Neuronal stem cell (in vitro differentiated cells): ENCODE results near the gene LITAF.

Experiments used
- DNase-seq: peaks from one replicate; pipeline ENCODE4 v3.0.0-alpha.2; 2013; ENCODE audit warnings: low spot score
- H2AFZ ChIP-seq: one replicate; pipeline ENCODE4 v1.6.1; 2013; ENCODE audit warnings: mild to moderate bottlenecking, low read length, inconsistent platforms
- H2AK5ac ChIP-seq: 2 replicates; pipeline ENCODE4 v1.6.1; 2013; ENCODE audit warnings: low read depth, mild to moderate bottlenecking, inconsistent platforms, low read length, moderate library complexity, mixed read lengths
- H2BK120ac ChIP-seq: 2 replicates; pipeline ENCODE4 v1.6.1; 2013; ENCODE audit warnings: low read depth, mild to moderate bottlenecking, inconsistent platforms, low read length, moderate library complexity, mixed read lengths
- H2BK12ac ChIP-seq: one replicate; pipeline ENCODE4 v1.6.1; 2013; ENCODE audit warnings: low read length, inconsistent platforms
- H2BK15ac ChIP-seq: 2 replicates; pipeline ENCODE4 v1.6.1; 2013; ENCODE audit warnings: mild to moderate bottlenecking, low read length, inconsistent platforms, mixed read lengths
- H2BK5ac ChIP-seq: one replicate; pipeline ENCODE4 v1.6.1; 2013; ENCODE audit warnings: inconsistent platforms, mild to moderate bottlenecking, low read length, moderate library complexity
- H3K14ac ChIP-seq: one replicate; pipeline ENCODE4 v1.6.1; 2013; ENCODE audit warnings: low read length, inconsistent platforms
- H3K18ac ChIP-seq: 2 replicates; pipeline ENCODE4 v1.6.1; 2013; ENCODE audit warnings: low read length, inconsistent platforms
- H3K23ac ChIP-seq: 2 replicates; pipeline ENCODE4 v1.6.1; 2013; ENCODE audit warnings: low read depth, mild to moderate bottlenecking, mixed read lengths, low read length, inconsistent platforms; ENCODE audit not compliant: poor library complexity
- H3K27ac ChIP-seq: replicated peaks from 3 replicates; pipeline ENCODE4 v1.5.1; 2013; ENCODE audit warnings: low read length, inconsistent platforms
- H3K27me3 ChIP-seq, 3 experiments: 2 replicates each; pipeline ENCODE4 v1.6.1; 2013; ENCODE audit warnings: low read length in 3 of 3, mild to moderate bottlenecking in 2 of 3, inconsistent platforms in 1 of 3, low read depth in 1 of 3, mixed read lengths in 1 of 3, moderate library complexity in 1 of 3; ENCODE audit not compliant: control insufficient read depth in 3 of 3, insufficient read depth in 3 of 3
- H3K36me3 ChIP-seq, 2 donors: replicated peaks in 1 of 2; 2 replicates each; pipeline ENCODE4 v1.6.1; 2013; ENCODE audit warnings: low read length in 2 of 2; ENCODE audit not compliant: control insufficient read depth in 2 of 2, insufficient read depth in 2 of 2
- H3K4ac ChIP-seq: 2 replicates; pipeline ENCODE4 v1.6.1; 2013; ENCODE audit warnings: inconsistent platforms, mild to moderate bottlenecking, low read length, moderate library complexity
- H3K4me1 ChIP-seq, 2 donors: 1 replicate in 1 of 2; 2 replicates in 1 of 2; pipeline ENCODE4 v1.6.1; 2013; ENCODE audit warnings: low read length in 2 of 2, low read depth in 1 of 2; ENCODE audit not compliant: control insufficient read depth in 2 of 2, insufficient read depth in 1 of 2
- H3K4me2 ChIP-seq: one replicate; pipeline ENCODE4 v1.6.1; 2013; ENCODE audit warnings: mild to moderate bottlenecking, low read length, inconsistent platforms; ENCODE audit not compliant: insufficient read depth, poor library complexity, severe bottlenecking
- H3K4me3 ChIP-seq, 2 donors: 2 replicates each; pipeline ENCODE4 v1.5.1; 2013; ENCODE audit warnings: low read length in 2 of 2, mild to moderate bottlenecking in 2 of 2, inconsistent platforms in 1 of 2, moderate library complexity in 1 of 2
- H3K79me1 ChIP-seq: one replicate; pipeline ENCODE4 v1.6.1; 2013; ENCODE audit warnings: low read depth, mild to moderate bottlenecking, inconsistent platforms, low read length, moderate library complexity
- H3K9ac ChIP-seq: one replicate; pipeline ENCODE4 v1.6.1; 2013; ENCODE audit warnings: mild to moderate bottlenecking, low read depth, low read length, inconsistent platforms; ENCODE audit not compliant: poor library complexity
- H3K9me3 ChIP-seq, 2 donors: replicated peaks in 1 of 2; 2 replicates each; pipeline versions ENCODE3 to v1.6.1; 2013; ENCODE audit warnings: low read length in 2 of 2, mild to moderate bottlenecking in 2 of 2, inconsistent platforms in 1 of 2, low read depth in 1 of 2, mixed read lengths in 1 of 2, moderate library complexity in 1 of 2; ENCODE audit not compliant: control insufficient read depth in 2 of 2, insufficient read depth in 1 of 2
- H4K8ac ChIP-seq: one replicate; pipeline ENCODE4 v1.6.1; 2013; ENCODE audit warnings: low read depth, mild to moderate bottlenecking, inconsistent platforms, low read length, moderate library complexity
- H4K91ac ChIP-seq: one replicate; pipeline ENCODE4 v1.6.1; 2013; ENCODE audit warnings: low read length, low read depth, mild to moderate bottlenecking, inconsistent platforms; ENCODE audit not compliant: poor library complexity
- WGBS, 2 donors: extraction: QIAGEN DNeasy Blood & Tissue Kit; methylation state at CpG; one replicate each; pipeline ENCODE4 v1.1.7; 2013; ENCODE audit warnings: missing lambda C conversion rate in 2 of 2, mixed read lengths in 1 of 2; ENCODE audit not compliant: insufficient read length in 2 of 2, insufficient replicate concordance in 1 of 2; ENCODE audit errors: extremely low coverage in 2 of 2; 5-methylcytosine and 5-hydroxymethylcytosine counted together

The LITAF gene

DNA sequence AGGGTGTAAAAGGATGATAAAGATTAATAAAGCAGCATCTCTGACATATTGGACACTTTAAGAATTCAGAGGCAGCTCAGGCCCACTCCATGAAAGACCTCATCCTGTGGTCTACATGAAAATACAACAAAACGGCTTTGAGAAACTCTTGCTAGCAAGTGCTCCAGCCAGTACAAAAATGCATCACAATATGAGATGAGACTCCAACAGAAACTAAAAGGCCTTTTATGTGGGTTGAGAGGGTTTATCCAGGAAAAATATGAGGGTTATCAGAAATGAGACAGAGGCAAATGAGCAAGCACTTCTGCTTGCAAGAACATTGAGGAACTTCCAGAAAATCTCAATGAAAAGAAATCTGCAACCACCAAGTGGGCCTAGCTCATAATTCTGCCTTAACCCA, 65.7 kb downstream of the LITAF start:
- Histone ChIP-seq H3K36me3 (no peaks in the 10 kb centered on the region), H3K4me3 (no peak overlapping the region), H3K4ac (no peak overlapping the region), H3K27me3 (no peaks in the 10 kb centered on the region), H4K91ac (no peak overlapping the region), H2AK5ac (no peak overlapping the region), H3K9me3 (peaks cover 0 to 17% of the 10 kb centered on the region in 2 donors), H4K8ac (no peak overlapping the region), H3K4me1 (peaks cover 8 to 14% of the 10 kb centered on the region in 2 donors), H3K23ac (no peak overlapping the region), H3K14ac (no peak overlapping the region), H3K27ac (no peak overlapping the region), H3K4me2 (no peak overlapping the region), H2BK5ac (no peak overlapping the region), H3K79me1 (no peaks in the 10 kb centered on the region), H2BK12ac (no peak overlapping the region), H2BK120ac (no peak overlapping the region), H3K18ac (no peak overlapping the region), H2BK15ac (no peak overlapping the region), H2AFZ (no peak overlapping the region), H3K9ac (no peak overlapping the region)
- WGBS, 2 donors, result no CpG with 5 or more reads among the region's 1 CpG
- no peak for DNase-seq

DNA sequence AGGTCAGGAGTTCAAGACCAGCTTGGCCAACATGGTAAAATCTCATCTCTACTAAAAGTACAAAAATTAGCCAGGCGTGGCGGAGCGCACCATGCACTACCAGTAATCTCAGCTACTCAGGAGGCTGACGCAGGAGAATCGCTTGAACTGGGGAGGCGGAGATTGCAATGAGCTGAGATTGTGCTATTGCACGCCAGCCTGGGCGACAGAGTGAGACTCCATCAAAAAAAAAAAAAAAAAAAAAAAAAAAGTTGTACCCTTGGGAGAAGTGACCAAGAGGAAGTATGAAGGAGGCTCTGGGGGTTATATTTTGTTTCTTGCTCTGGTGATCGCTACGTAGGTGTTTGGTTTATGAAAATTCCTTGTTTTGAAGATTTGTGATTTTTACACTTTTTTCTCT, 66.3 kb downstream of the LITAF start:
- Histone ChIP-seq H3K4ac (no peak overlapping the region), H2BK5ac (no peak overlapping the region), H3K4me3 (no peak overlapping the region), H3K36me3 (no peaks in the 10 kb centered on the region), H3K9me3 (peaks cover 0 to 17% of the 10 kb centered on the region in 2 donors), H3K4me1 (peaks cover 8 to 14% of the 10 kb centered on the region in 2 donors), H3K14ac (no peak overlapping the region), H3K4me2 (no peak overlapping the region), H2BK120ac (no peak overlapping the region), H4K91ac (no peak overlapping the region), H3K27ac (no peak overlapping the region), H2AFZ (no peak overlapping the region), H3K9ac (no peak overlapping the region), H2BK15ac (no peak overlapping the region), H3K27me3 (no peaks in the 10 kb centered on the region), H3K18ac (no peak overlapping the region), H2AK5ac (no peak overlapping the region), H3K79me1 (no peaks in the 10 kb centered on the region), H4K8ac (no peak overlapping the region), H2BK12ac (no peak overlapping the region), H3K23ac (no peak overlapping the region)
- no peak for DNase-seq
- WGBS, 2 donors, result no CpG with 5 or more reads among the region's 10 CpGs

DNA sequence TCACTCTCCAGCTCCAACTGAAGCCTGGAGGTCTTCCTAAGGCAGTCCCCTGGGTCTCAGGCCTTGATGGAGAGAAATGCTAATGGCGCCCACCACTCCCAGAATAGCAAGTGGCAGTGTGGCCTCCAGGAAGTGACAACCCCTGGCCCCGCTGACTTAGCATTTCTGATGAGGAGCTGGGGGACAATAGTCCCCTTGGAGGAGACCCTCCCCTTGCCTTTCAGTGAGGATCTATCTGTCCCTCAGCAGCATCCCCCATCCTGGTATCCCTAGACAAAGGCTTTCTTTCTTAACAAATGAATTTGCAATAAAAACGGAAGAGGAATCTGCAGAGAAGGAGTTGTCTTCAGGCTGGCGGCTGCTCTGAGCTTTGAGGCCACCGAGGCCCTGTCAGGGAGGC, 68.8 kb downstream of the LITAF start:
- Histone ChIP-seq H3K4ac (no peak overlapping the region), H2BK120ac (no peak overlapping the region), H3K4me3 (no peak overlapping the region), H4K91ac (no peak overlapping the region), H3K4me1 (peaks cover 14 to 20% of the 10 kb centered on the region in 2 donors), H3K18ac (no peak overlapping the region), H3K4me2 (no peak overlapping the region), H4K8ac (no peak overlapping the region), H3K27ac (no peak overlapping the region), H3K79me1 (no peaks in the 10 kb centered on the region), H2AFZ (peak overlapping the region; percentile 89), H2AK5ac (no peak overlapping the region), H3K36me3 (no peaks in the 10 kb centered on the region), H3K14ac (no peak overlapping the region), H2BK5ac (peak overlapping the region; percentile 26), H3K9me3 (peaks cover 0 to 17% of the 10 kb centered on the region in 2 donors), H3K23ac (no peak overlapping the region), H3K9ac (no peak overlapping the region), H3K27me3 (no peaks in the 10 kb centered on the region), H2BK12ac (no peak overlapping the region), H2BK15ac (no peak overlapping the region)
- no peak for DNase-seq
- WGBS, 2 donors, result no CpG with 5 or more reads among the region's 5 CpGs

DNA sequence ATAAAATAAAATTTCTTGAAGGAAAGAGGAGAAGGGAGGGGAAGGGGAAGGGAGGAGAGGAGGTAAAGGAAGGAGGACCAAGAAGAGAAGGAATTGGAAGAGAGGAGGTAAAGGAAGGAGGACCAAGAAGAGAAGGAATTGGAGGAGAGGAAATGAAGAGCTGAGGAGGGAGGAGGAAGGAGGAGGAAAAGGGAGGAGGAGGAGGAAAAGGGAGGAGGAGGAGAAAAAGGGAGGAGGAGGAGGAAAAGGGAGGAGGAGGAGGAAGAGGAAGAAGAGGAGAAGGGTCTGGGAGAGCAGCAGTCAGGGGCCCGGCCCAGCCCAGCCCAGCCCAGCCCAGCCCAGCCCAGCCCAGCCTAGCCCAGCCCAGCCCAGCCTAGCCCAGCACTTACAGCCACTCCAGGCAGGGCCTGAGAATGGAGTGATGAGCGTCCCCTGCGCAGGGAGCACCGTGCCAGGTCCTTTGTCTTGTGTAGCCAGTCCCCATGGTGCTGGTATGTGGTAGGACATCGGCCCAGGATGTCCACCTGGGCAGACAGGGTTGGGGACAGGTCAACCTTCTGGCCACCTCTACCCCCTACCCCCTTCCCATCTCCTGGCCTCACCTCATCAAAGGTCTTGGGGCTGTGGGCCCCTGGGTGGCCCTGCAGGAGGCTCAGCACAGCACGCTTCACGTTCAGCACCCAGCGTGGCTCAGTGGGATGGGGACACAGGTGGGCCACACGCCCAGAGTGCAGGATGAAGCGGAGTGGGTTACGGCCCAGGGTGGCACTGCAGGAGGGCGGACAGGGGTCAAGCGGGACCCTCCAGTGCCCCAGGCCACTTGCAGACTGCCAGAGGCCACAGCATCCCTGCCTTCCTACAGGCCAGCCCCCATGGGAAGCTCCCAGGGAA, 70.9 kb downstream of the LITAF start:
- no peak overlapping the region for H4K8ac ChIP-seq
- WGBS, 2 donors, result no CpG with 5 or more reads among the region's 13 CpGs

More for the DNA sequence above, 70.9 kb downstream of the LITAF start:
- no peak overlapping the region for H3K4ac ChIP-seq
- no peak overlapping the region for H2AFZ ChIP-seq
- peaks cover 0 to 5% of the 10 kb centered on the region in 2 donors for H3K9me3 ChIP-seq
- H3K4me3 ChIP-seq, result no peak overlapping the region
- H3K18ac ChIP-seq, result peak overlapping the region; percentile 87
- peaks cover 14 to 20% of the 10 kb centered on the region in 2 donors for H3K4me1 ChIP-seq
- no peak overlapping the region for H2BK120ac ChIP-seq
- no peaks in the 10 kb centered on the region for H3K36me3 ChIP-seq
- H3K9ac ChIP-seq, result no peak overlapping the region
- H3K4me2 ChIP-seq, result no peak overlapping the region
- no peak for DNase-seq
- no peak overlapping the region for H2BK12ac ChIP-seq
- H4K91ac ChIP-seq, result no peak overlapping the region
- no peaks in the 10 kb centered on the region for H3K79me1 ChIP-seq
- H3K27me3 ChIP-seq, result no peaks in the 10 kb centered on the region
- no peak overlapping the region for H2BK5ac ChIP-seq
- H3K23ac ChIP-seq, result no peak overlapping the region
- H2BK15ac ChIP-seq, result peak overlapping the region; percentile 86
- peak overlapping the region; percentile 76 for H2AK5ac ChIP-seq
- no peak overlapping the region for H3K27ac ChIP-seq
- H3K14ac ChIP-seq, result no peak overlapping the region
